CD8-positive, alpha-beta memory T cell (primary cell): ENCODE results near the gene SRGAP2C. TPM values are rescaled to one million over a fixed set of nuclear protein-coding genes. Genes with fewer than 3 reads are reported as not detected.
"Not testable (repeated sequence)": the region's sequence is repeated elsewhere in the genome, so short reads cannot be mapped to it uniquely, and the experiment has no call there.

ENCODE experiments used
- CTCF ChIA-PET: fragments of 350-600 bp; sonication (Branson Sonifier 250); formaldehyde crosslinking; loops from one replicate; lab custom pipeline; 2021; ENCODE audit warnings: antibody characterized with exemption; lab: Charles Lee
- POLR2A ChIA-PET: fragments of 350-600 bp; sonication (Branson Sonifier 250); formaldehyde crosslinking; loops from one replicate; lab custom pipeline; 2021; ENCODE audit warnings: antibody characterized with exemption; lab: Charles Lee
- DNase-seq, 5 donors: peaks; one replicate each; pipeline versions ENCODE4 v3.0.0 to v3.0.0-alpha.2; 2020 to 2022; ENCODE audit warnings: mixed read lengths in 1 of 5
- H3K27ac ChIP-seq: one replicate; pipeline ENCODE4 v1.7.0; 2013; ENCODE audit warnings: low read depth, mild to moderate bottlenecking, low read length, moderate library complexity
- H3K27me3 ChIP-seq: 2 replicates; pipeline ENCODE4 v1.7.0; 2013; ENCODE audit warnings: low read length, mild to moderate bottlenecking; ENCODE audit not compliant: insufficient read depth, poor library complexity, severe bottlenecking
- H3K36me3 ChIP-seq: 2 replicates; pipeline ENCODE4 v1.7.0; 2013; ENCODE audit warnings: mild to moderate bottlenecking, low read length, moderate library complexity; ENCODE audit not compliant: insufficient read depth
- H3K4me1 ChIP-seq: 2 replicates; pipeline ENCODE4 v1.7.0; 2013; ENCODE audit warnings: mild to moderate bottlenecking, low read length, moderate library complexity; ENCODE audit not compliant: insufficient read depth
- H3K4me3 ChIP-seq: 2 replicates; pipeline ENCODE4 v1.7.0; 2013; ENCODE audit warnings: mild to moderate bottlenecking, low read length
- H3K9me3 ChIP-seq: 2 replicates; pipeline ENCODE4 v1.7.0; 2013; ENCODE audit warnings: mild to moderate bottlenecking, low read length
- H3K27ac Mint-ChIP-seq, 8 donors: one replicate each; pipeline ENCODE4 v1.8.0; 2020 to 2021; ENCODE audit warnings: mixed read lengths in 8 of 8, mild to moderate bottlenecking in 6 of 8, inconsistent platforms in 3 of 8, moderate library complexity in 3 of 8
- H3K27me3 Mint-ChIP-seq, 2 donors: one replicate each; pipeline ENCODE4 v1.8.0; 2020 to 2021; ENCODE audit warnings: mixed read lengths in 2 of 2, mild to moderate bottlenecking in 1 of 2, moderate library complexity in 1 of 2
- H3K36me3 Mint-ChIP-seq, 3 donors: one replicate each; pipeline ENCODE4 v1.8.0; 2020 to 2021; ENCODE audit warnings: mixed read lengths in 3 of 3, inconsistent platforms in 1 of 3, mild to moderate bottlenecking in 1 of 3
- H3K4me1 Mint-ChIP-seq, 3 donors: one replicate each; pipeline ENCODE4 v1.8.0; 2020 to 2021; ENCODE audit warnings: mixed read lengths in 3 of 3, inconsistent platforms in 1 of 3, mild to moderate bottlenecking in 1 of 3
- H3K4me3 Mint-ChIP-seq, 7 donors: one replicate each; pipeline ENCODE4 v1.8.0; 2020 to 2021; ENCODE audit warnings: mixed read lengths in 7 of 7, mild to moderate bottlenecking in 6 of 7, moderate library complexity in 4 of 7, inconsistent platforms in 2 of 7
- H3K9me3 Mint-ChIP-seq, 5 donors: one replicate each; pipeline ENCODE4 v1.8.0; 2020 to 2022; ENCODE audit warnings: mixed read lengths in 5 of 5, mild to moderate bottlenecking in 3 of 5, moderate library complexity in 2 of 5, inconsistent platforms in 1 of 5
- polyA plus RNA-seq: library from polyadenylated mRNA; unstranded; fragments of 300-500 nt; fragmentation: Illumina TruSeq; gene quantifications from one replicate; pipeline ENCODE4 v1.2.3, GENCODE V29; 2021
- total RNA-seq, 2 experiments: library from RNA; stranded (reverse); gene quantifications; one replicate each; pipeline ENCODE4 v1.2.3, GENCODE V29; 2021

The SRGAP2C gene
- total and polyA plus RNA-seq, 3 experiments from 2014 or later: 2.5 to 18.1 (median 17.1) TPM

DNA sequence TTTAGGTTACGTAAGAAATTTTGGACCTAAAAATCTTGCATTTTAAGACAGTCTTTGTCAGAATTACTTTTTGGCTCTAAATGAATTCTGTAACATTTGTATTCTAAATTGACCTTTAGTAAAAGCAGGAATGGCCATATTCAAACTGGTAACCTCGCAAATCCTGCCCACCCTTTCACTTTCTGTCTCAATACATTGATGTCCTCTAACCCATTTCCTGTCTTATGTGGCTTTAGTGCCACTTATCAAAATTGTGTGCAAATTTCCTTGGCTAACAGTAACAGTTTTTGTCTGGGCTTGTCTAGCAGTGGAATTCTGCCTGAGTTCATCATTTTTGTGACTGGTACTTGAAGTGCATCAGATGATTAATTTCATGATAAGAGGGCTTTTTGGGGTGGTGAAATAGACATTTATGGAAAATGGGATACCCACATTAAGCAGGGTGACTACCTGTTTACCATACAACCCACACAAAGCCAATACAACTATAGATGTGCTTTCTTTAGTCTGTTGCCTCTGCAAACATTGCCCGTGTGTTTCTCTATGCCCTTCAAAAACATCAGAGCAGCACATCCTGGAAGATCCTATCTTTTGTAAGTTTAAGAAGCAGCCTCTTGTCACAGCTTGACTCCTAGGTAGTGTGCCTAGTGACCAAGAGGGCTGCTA lies 205.3 kb downstream of the SRGAP2C start:
- H3K27me3 Mint-ChIP-seq, H3K4me1 Mint-ChIP-seq, H3K4me1 ChIP-seq, DNase-seq, H3K27ac Mint-ChIP-seq, H3K36me3 ChIP-seq, H3K27ac ChIP-seq, H3K36me3 Mint-ChIP-seq, H3K4me3 Mint-ChIP-seq, CTCF ChIA-PET, H3K27me3 ChIP-seq, H3K9me3 Mint-ChIP-seq, H3K9me3 ChIP-seq, POLR2A ChIA-PET, H3K4me3 ChIP-seq: not testable (repeated sequence)

DNA sequence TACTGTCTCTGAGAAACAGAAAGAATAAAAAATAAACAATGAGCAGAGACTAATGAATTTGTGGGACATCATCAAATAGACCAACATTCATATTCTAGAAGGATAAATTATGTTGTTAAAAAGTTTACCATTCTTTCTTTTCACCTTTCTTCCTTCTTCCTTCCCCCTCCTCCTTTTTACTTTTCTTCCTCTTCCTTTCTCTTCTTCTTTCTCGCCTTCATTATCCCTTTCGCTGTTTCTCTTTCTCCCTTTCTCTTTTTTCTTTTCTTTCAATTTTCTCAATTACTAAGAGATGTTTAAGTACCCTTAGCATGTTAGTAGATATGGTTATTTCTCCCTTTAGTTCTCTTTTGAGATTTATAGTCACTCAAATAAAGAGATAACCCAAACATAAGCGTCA lies 207.4 kb downstream of the SRGAP2C start:
- H3K4me3 Mint-ChIP-seq, H3K36me3 ChIP-seq, H3K4me3 ChIP-seq, POLR2A ChIA-PET, H3K27ac Mint-ChIP-seq, H3K9me3 Mint-ChIP-seq, CTCF ChIA-PET, H3K4me1 Mint-ChIP-seq, H3K27me3 ChIP-seq, H3K4me1 ChIP-seq, DNase-seq, H3K27ac ChIP-seq, H3K27me3 Mint-ChIP-seq, H3K9me3 ChIP-seq, H3K36me3 Mint-ChIP-seq: not testable (repeated sequence)

DNA sequence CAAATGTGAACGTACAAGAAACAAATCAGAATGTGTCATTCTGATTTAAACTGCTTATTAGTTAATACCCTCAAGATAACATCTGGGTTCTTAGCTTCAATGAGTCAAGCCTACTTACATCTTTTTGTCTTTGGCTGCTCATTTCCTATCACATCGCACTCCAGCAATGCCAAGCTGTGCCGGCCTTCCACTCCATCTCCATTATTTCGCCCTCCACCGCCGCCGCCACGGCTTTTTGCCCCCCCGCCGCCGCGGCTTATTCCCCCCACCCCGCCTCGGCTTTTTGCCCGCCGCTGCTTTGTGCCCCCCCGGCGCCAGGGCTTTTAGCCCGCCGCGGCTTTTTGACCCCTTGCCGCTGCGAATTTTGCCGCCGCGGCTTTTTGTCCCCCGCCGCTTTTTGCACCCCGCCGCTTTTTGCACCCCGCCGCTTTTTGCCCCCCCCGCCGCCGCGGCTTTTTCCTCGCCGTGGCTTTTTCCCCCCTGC lies 211.0 kb downstream of the SRGAP2C start:
- CTCF ChIA-PET, H3K4me3 ChIP-seq, H3K9me3 Mint-ChIP-seq, H3K4me1 ChIP-seq, H3K27me3 Mint-ChIP-seq, H3K27ac ChIP-seq, H3K36me3 ChIP-seq, POLR2A ChIA-PET, H3K36me3 Mint-ChIP-seq, H3K9me3 ChIP-seq, H3K27me3 ChIP-seq: not testable (repeated sequence)
- H3K4me1 Mint-ChIP-seq: peaks cover 9 to 14% (median 12%) of the 10 kb centered on the region in 3 donors
- H3K27ac Mint-ChIP-seq: peak overlapping the region in 3 of 8 donors; percentile 37 to 55 (median 43)
- DNase-seq: peak in 3 of 5 donors; percentile 0 to 16 (median 8)
- peak overlapping the region; percentile 69 to 93 (median 82) for H3K4me3 Mint-ChIP-seq

DNA sequence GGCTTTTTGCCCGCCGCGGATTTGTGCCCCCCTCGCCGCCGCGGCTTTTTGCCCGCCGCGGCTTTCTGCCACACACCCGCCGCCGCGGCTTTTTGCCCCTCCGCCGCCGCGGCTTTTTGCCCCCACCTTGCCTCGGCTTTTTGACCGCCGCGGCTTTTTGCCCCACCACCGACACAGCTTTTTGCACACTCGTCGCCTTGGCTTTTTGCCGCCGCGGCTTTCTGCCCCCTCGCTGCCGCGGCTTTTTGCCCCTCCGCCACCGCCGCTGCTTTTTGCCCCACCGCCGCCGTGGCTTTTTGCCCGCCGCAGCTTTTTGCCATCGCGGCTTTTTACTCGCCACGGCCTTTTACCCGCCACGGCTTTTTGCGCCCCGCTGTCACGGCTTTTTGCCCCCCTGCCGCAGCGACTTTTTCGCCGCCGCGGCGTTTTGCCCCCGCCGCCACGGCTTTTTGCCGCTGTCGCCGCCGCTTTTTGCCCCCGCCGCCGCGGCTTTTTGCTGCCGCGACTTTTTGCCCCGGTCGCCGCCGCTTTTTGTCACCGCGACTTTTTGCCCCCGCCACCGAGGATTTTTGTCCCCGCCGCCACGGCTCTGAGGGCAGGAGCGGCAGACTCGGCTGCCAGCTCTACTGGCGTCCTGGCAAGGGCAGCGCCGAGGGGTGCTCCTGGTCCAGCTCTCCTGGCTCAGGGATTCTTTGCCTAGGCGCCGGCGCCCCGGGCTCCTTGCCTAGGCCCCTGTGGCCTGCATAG lies 211.7 kb downstream of the SRGAP2C start:
- H3K36me3 Mint-ChIP-seq: peaks cover 6 to 15% (median 8%) of the 10 kb centered on the region in 3 donors
- H3K9me3 ChIP-seq, H3K4me3 ChIP-seq, POLR2A ChIA-PET, CTCF ChIA-PET, H3K36me3 ChIP-seq, H3K27me3 Mint-ChIP-seq, H3K4me1 ChIP-seq, H3K27me3 ChIP-seq, H3K27ac ChIP-seq: not testable (repeated sequence)
- peaks cover 16 to 21% (median 18%) of the 10 kb centered on the region in 3 donors for H3K4me1 Mint-ChIP-seq
- DNase-seq: peak in 4 of 5 donors; percentile 39 to 55 (median 46)
- H3K9me3 Mint-ChIP-seq: peaks cover 12 to 17% (median 16%) of the 10 kb centered on the region in 5 donors
- H3K4me3 Mint-ChIP-seq: peak overlapping the region; percentile 80 to 96 (median 85)
- H3K27ac Mint-ChIP-seq: peak overlapping the region in 5 of 8 donors; percentile 68 to 97 (median 77)

DNA sequence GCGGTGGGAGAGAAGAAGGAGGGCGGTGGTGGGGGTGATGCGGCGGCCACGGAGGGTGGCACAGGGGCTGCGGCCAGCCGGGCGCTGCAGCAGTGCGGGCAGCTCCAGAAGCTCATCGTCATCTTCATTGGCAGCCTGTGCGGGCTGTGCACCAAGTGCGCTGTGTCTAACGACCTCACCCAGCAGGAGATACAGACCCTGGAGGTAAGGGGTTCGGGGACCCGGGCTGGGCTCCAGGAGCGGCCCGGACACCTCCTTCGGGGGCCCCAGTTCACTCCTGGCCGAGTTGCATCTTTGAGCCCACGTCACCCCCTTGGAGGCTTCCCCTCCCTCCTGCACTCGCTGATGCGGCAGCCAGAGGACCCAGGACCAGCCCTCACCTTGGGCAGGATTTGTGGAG lies 212.3 kb downstream of the SRGAP2C start:
- Mint-ChIP-seq H3K4me1 (peaks cover 17 to 22% (median 21%) of the 10 kb centered on the region in 3 donors), H3K9me3 (peaks cover 12 to 17% (median 16%) of the 10 kb centered on the region in 5 donors), H3K36me3 (peaks cover 6 to 15% (median 8%) of the 10 kb centered on the region in 3 donors), H3K27ac (peak overlapping the region in 2 of 8 donors; percentile 68 to 97), H3K4me3 (peak overlapping the region; percentile 80 to 96 (median 85))
- H3K27me3 Mint-ChIP-seq, CTCF ChIA-PET, H3K9me3 ChIP-seq, DNase-seq, H3K27me3 ChIP-seq, H3K27ac ChIP-seq, H3K4me1 ChIP-seq, H3K36me3 ChIP-seq, POLR2A ChIA-PET, H3K4me3 ChIP-seq: not testable (repeated sequence)

DNA sequence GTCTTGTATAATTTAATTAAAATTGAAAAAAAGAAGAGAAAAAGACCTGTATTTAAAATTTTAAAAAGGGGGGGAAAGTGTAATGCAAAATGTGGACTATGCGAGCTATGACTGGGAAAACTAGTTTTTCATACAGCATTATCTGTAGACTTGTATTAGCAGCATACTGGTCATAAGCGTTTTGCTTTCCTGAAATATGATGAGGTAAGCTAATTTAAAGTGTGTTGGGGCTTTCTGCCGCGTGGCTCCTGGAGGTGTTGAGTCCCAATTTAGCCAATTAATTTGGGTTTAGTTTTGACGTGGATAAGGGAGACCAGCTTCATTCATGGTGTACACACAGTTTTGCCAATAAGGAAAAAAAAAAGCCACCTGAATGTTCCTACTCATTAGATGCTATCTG lies 214.4 kb downstream of the SRGAP2C start:
- peaks cover 12 to 19% (median 18%) of the 10 kb centered on the region in 5 donors for H3K9me3 Mint-ChIP-seq
- H3K4me3 Mint-ChIP-seq, DNase-seq, POLR2A ChIA-PET, H3K27me3 Mint-ChIP-seq, H3K4me1 ChIP-seq, H3K27ac ChIP-seq, H3K27me3 ChIP-seq, H3K27ac Mint-ChIP-seq, H3K9me3 ChIP-seq, H3K36me3 ChIP-seq, CTCF ChIA-PET, H3K4me3 ChIP-seq: not testable (repeated sequence)
- peaks cover 17 to 22% (median 21%) of the 10 kb centered on the region in 3 donors for H3K4me1 Mint-ChIP-seq
- H3K36me3 Mint-ChIP-seq: peaks cover 6 to 15% (median 9%) of the 10 kb centered on the region in 3 donors

DNA sequence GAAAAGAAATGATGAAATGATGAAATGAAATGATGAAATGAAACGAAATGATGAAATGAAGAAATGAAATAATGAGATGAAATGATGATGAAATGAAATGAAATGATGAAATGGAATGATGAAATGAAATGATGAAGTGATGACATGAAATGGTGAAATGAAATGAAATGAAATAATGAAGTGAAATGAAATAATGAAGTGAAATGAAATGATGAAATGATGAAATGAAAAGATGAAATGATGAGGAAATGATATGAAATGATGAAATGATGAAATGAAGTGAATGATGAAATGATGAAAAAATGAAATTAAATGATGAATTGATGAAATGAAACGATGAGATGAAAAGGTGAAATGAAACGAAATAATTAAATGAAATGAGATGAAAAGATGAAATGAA lies 215.3 kb downstream of the SRGAP2C start:
- DNase-seq, H3K36me3 ChIP-seq, POLR2A ChIA-PET, H3K4me3 ChIP-seq, H3K27ac ChIP-seq, H3K27me3 Mint-ChIP-seq, H3K27me3 ChIP-seq, H3K9me3 ChIP-seq, H3K4me1 ChIP-seq, CTCF ChIA-PET: not testable (repeated sequence)
- Mint-ChIP-seq H3K27ac (peak overlapping the region in 1 of 8 donors; percentile 25), H3K4me1 (peaks cover 17 to 22% (median 21%) of the 10 kb centered on the region in 3 donors), H3K36me3 (peaks cover 6 to 15% (median 9%) of the 10 kb centered on the region in 3 donors), H3K4me3 (peak overlapping the region in 4 of 7 donors; percentile 63 to 86 (median 71)), H3K9me3 (peaks cover 12 to 19% (median 18%) of the 10 kb centered on the region in 5 donors)
